Heart left ventricle (tissue), 13 donors: ENCODE data around the gene ORM1.

Experiments used
- POLR2A ChIP-seq, 2 donors: fragments of 450-650 bp; IDR thresholded peaks; one replicate each; pipeline ENCODE4 v1.6.1; 2017; ENCODE audit warnings: antibody characterized with exemption in 2 of 2, mild to moderate bottlenecking in 2 of 2, moderate library complexity in 2 of 2
- TF ChIP-seq, protein P1 (sequence below), 12 donors: fragments of 200-600 bp; sonication (generic) in 4 of 12; IDR thresholded peaks; one replicate each; pipeline versions ENCODE4 v1.5.0 to v1.8.0; 2018 to 2022; ENCODE audit warnings: antibody characterized with exemption in 12 of 12, mild to moderate bottlenecking in 5 of 12
- donor health status: ischemic (EF 13 %, LVEDD 7.1; RV severe dilation, severe dysfunction).
- donor health status: DM: no; HTN: yes; CAD: no.
- donor health status: DM: no; HTN: no; CAD: no.
- donor health status: ischemic (EF 25% LVEDD 6.9; RV normal size, moderate dysfunction).
- donor health status: ischemic (EF 25% LVEDD 5.7; RV mildly dilated, moderate dysfunction).
- donor health status: ischemic (EF 35%, LVEDD 5.7; RV mildly dilated, moderate dysfunction).
- donor health status: nonischemic (EF 11% LVEDD 7.7; RV severe dilation, severe dysfunction).
- donor health status: DM: yes; HTN: yes; CAD: no.
- donor health status: PGD.
- donor health status: ischemic (EF 29% LVEDD 5.4; RV normal size, mild dysfunction).
- donor health status: nonischemic (EF 23%, LVEDD 6.1; RV moderate dilation, normal function).

GRCh38 chr9:114280636-114281472 is 42.0 kb upstream of the ORM1 start:
- TF ChIP-seq, protein P1, sequence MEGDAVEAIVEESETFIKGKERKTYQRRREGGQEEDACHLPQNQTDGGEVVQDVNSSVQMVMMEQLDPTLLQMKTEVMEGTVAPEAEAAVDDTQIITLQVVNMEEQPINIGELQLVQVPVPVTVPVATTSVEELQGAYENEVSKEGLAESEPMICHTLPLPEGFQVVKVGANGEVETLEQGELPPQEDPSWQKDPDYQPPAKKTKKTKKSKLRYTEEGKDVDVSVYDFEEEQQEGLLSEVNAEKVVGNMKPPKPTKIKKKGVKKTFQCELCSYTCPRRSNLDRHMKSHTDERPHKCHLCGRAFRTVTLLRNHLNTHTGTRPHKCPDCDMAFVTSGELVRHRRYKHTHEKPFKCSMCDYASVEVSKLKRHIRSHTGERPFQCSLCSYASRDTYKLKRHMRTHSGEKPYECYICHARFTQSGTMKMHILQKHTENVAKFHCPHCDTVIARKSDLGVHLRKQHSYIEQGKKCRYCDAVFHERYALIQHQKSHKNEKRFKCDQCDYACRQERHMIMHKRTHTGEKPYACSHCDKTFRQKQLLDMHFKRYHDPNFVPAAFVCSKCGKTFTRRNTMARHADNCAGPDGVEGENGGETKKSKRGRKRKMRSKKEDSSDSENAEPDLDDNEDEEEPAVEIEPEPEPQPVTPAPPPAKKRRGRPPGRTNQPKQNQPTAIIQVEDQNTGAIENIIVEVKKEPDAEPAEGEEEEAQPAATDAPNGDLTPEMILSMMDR (IDR thresholded peaks at IDR 0.05) = no peak
- TF ChIP-seq POLR2A (IDR thresholded peaks at IDR 0.05) = no peak
